WTC11 (cell line): ENCODE results near the gene FBXO36. TPM values are rescaled to one million over a fixed set of nuclear protein-coding genes. Genes with fewer than 3 reads are reported as not detected.

Experiments
- ATAC-seq: fragments of 200-7000 bp; cut with Tn5 transposase; 2 replicates; pipeline ENCODE4 v1.10.0; 2021; ENCODE audit warnings: mild to moderate bottlenecking, moderate library complexity
- CTCF ChIA-PET: fragments of 300-600 bp; sonication (Branson Sonifier 250); formaldehyde crosslinking; loops from one replicate; lab custom pipeline; 2021; ENCODE audit warnings: antibody characterized with exemption; lab: Charles Lee
- POLR2A ChIA-PET: fragments of 350-600 bp; sonication (Branson Sonifier 250); formaldehyde crosslinking; loops from one replicate; lab custom pipeline; 2021; ENCODE audit warnings: antibody characterized with exemption; lab: Charles Lee
- DNase-seq: peaks from one replicate; pipeline ENCODE4 v3.0.0; 2021; ENCODE audit warnings: low spot score
- H3K27ac Mint-ChIP-seq: 2 replicates; pipeline ENCODE4 v1.8.0; 2021; ENCODE audit warnings: mixed read lengths
- H3K27me3 Mint-ChIP-seq: 2 replicates; pipeline ENCODE4 v1.8.0; 2021; ENCODE audit warnings: low read depth, mild to moderate bottlenecking, moderate library complexity, mixed read lengths
- H3K36me3 Mint-ChIP-seq: 2 replicates; pipeline ENCODE4 v1.8.0; 2021; ENCODE audit warnings: mixed read lengths
- H3K4me1 Mint-ChIP-seq: 2 replicates; pipeline ENCODE4 v1.8.0; 2022; ENCODE audit warnings: mixed read lengths
- H3K4me3 Mint-ChIP-seq: 2 replicates; pipeline ENCODE4 v1.8.0; 2021; ENCODE audit warnings: mild to moderate bottlenecking, moderate library complexity, mixed read lengths
- H3K9me3 Mint-ChIP-seq: 2 replicates; pipeline ENCODE4 v1.8.0; 2021; ENCODE audit warnings: mixed read lengths
- ATF3 ChIP-seq: sonication (generic); formaldehyde crosslinking; conservative IDR thresholded peaks from 2 replicates; pipeline ENCODE4 v1.8.1; 2022; ENCODE audit warnings: mild to moderate bottlenecking, missing genetic modification reagents
- ATF6 ChIP-seq: sonication (generic); formaldehyde crosslinking; IDR thresholded peaks from 2 replicates; pipeline ENCODE4 v1.8.1; 2023; ENCODE audit warnings: mild to moderate bottlenecking, missing genetic modification reagents
- E2F4 ChIP-seq: sonication (generic); formaldehyde crosslinking; IDR thresholded peaks from 2 replicates; pipeline ENCODE4 v1.8.1; 2022; ENCODE audit warnings: low read depth, mild to moderate bottlenecking, moderate library complexity, missing genetic modification reagents, borderline replicate concordance
- ELF4 ChIP-seq: sonication (generic); formaldehyde crosslinking; IDR thresholded peaks from 2 replicates; pipeline ENCODE4 v1.8.1; 2022; ENCODE audit warnings: low read depth, mild to moderate bottlenecking, moderate library complexity, missing genetic modification reagents
- ETV6 ChIP-seq: sonication (generic); formaldehyde crosslinking; IDR thresholded peaks from 2 replicates; pipeline ENCODE4 v1.8.1; 2022; ENCODE audit warnings: mild to moderate bottlenecking, missing genetic modification reagents
- FOXK1 ChIP-seq: sonication (generic); formaldehyde crosslinking; IDR thresholded peaks from 2 replicates; pipeline ENCODE4 v1.8.0; 2022; ENCODE audit warnings: mild to moderate bottlenecking, moderate library complexity, missing genetic modification reagents
- FOXP1 ChIP-seq: sonication (generic); formaldehyde crosslinking; IDR thresholded peaks from 2 replicates; pipeline ENCODE4 v1.8.0; 2022; ENCODE audit warnings: missing genetic modification reagents, mild to moderate bottlenecking, moderate library complexity, borderline replicate concordance
- IRF2 ChIP-seq: sonication (generic); formaldehyde crosslinking; IDR thresholded peaks from 2 replicates; pipeline ENCODE4 v1.8.0; 2022; ENCODE audit warnings: low read depth, missing genetic modification reagents, borderline replicate concordance
- MXD4 ChIP-seq: fragments of 250-450 bp; sonication (Bioruptor Pico); IDR thresholded peaks from 2 replicates; pipeline ENCODE4 v1.8.0; 2021; ENCODE audit warnings: mild to moderate bottlenecking, moderate library complexity, borderline replicate concordance
- NFATC4 ChIP-seq: fragments of 250-450 bp; sonication (Bioruptor Pico); IDR thresholded peaks from 2 replicates; pipeline ENCODE4 v1.9.0; 2021; ENCODE audit warnings: mild to moderate bottlenecking
- NFYB ChIP-seq: sonication (generic); formaldehyde crosslinking; conservative IDR thresholded peaks from 2 replicates; pipeline ENCODE4 v1.8.0; 2022; ENCODE audit warnings: low read depth, missing genetic modification reagents
- NR1H2 ChIP-seq: sonication (generic); formaldehyde crosslinking; IDR thresholded peaks from 2 replicates; pipeline ENCODE4 v1.9.0; 2021; ENCODE audit warnings: mild to moderate bottlenecking, moderate library complexity, missing genetic modification reagents
- NR2C2 ChIP-seq: sonication (generic); formaldehyde crosslinking; IDR thresholded peaks from 2 replicates; pipeline ENCODE4 v1.8.0; 2022; ENCODE audit warnings: mild to moderate bottlenecking, missing genetic modification reagents
- PREB ChIP-seq: sonication (generic); formaldehyde crosslinking; IDR thresholded peaks from 2 replicates; pipeline ENCODE4 v1.8.1; 2022; ENCODE audit warnings: mild to moderate bottlenecking, missing genetic modification reagents, moderate library complexity, borderline replicate concordance
- RELA ChIP-seq: sonication (generic); formaldehyde crosslinking; IDR thresholded peaks from 2 replicates; pipeline ENCODE4 v1.8.1; 2022; ENCODE audit warnings: missing genetic modification reagents, mild to moderate bottlenecking, borderline replicate concordance
- SMAD3 ChIP-seq: sonication (generic); formaldehyde crosslinking; IDR thresholded peaks from 2 replicates; pipeline ENCODE4 v1.8.0; 2022; ENCODE audit warnings: missing genetic modification reagents, mild to moderate bottlenecking, borderline replicate concordance
- SMAD4 ChIP-seq: sonication (generic); formaldehyde crosslinking; IDR thresholded peaks from 2 replicates; pipeline ENCODE4 v1.8.0; 2022; ENCODE audit warnings: mild to moderate bottlenecking, missing genetic modification reagents
- SOX15 ChIP-seq: fragments of 250-450 bp; sonication (Bioruptor Pico); IDR thresholded peaks from 2 replicates; pipeline ENCODE4 v1.9.0; 2021; ENCODE audit warnings: mild to moderate bottlenecking
- STAT6 ChIP-seq: sonication (generic); formaldehyde crosslinking; conservative IDR thresholded peaks from 2 replicates; pipeline ENCODE4 v1.8.1; 2023; ENCODE audit warnings: mild to moderate bottlenecking, low read depth, missing genetic modification reagents, moderate library complexity
- TEAD1 ChIP-seq: sonication (generic); formaldehyde crosslinking; IDR thresholded peaks from 2 replicates; pipeline ENCODE4 v1.8.0; 2022; ENCODE audit warnings: mild to moderate bottlenecking, missing genetic modification reagents
- TEAD4 ChIP-seq: sonication (generic); formaldehyde crosslinking; IDR thresholded peaks from 2 replicates; pipeline ENCODE4 v1.8.0; 2022; ENCODE audit warnings: mild to moderate bottlenecking, missing genetic modification reagents
- ZNF425 ChIP-seq: fragments of 250-450 bp; sonication (Bioruptor Pico); conservative IDR thresholded peaks from 2 replicates; pipeline ENCODE4 v1.9.0; 2021; ENCODE audit warnings: mild to moderate bottlenecking
- total RNA-seq: library from RNA; stranded (reverse); gene quantifications from 3 replicates; pipeline ENCODE4 v1.2.3, GENCODE V29; 2021

FBXO36 gene
- total RNA-seq, 1 experiment from 2014 or later: 5.3 TPM

- Mint-ChIP-seq H3K4me1 (peaks cover 30% of the 10 kb centered on the region), H3K4me3 (no peak overlapping the region), H3K27me3 (no peaks in the 10 kb centered on the region), H3K9me3 (no peaks in the 10 kb centered on the region), H3K27ac (no peak overlapping the region), H3K36me3 (peaks cover 11% of the 10 kb centered on the region)
- TF ChIP-seq SMAD4 (CRISPR knock-in tag) (no peak), NR1H2 (CRISPR knock-in tag) (no peak), ETV6 (CRISPR knock-in tag) (no peak), NFYB (no peak), TEAD4 (CRISPR knock-in tag) (no peak), SMAD3 (CRISPR knock-in tag) (no peak), FOXP1 (CRISPR knock-in tag) (no peak)
- ATAC-seq: no peak
- ChIA-PET CTCF (no interaction called here), POLR2A (no interaction called here)
- no peak for DNase-seq
Observed at GRCh38 chr2:229914171-229914570, 8.1 kb upstream of the FBXO36 start.

- ChIA-PET CTCF (no interaction called here), POLR2A (no interaction called here)
- TF ChIP-seq ZNF425 (CRISPR knock-in tag) (no peak), STAT6 (no peak), FOXP1 (CRISPR knock-in tag) (no peak), ATF3 (no peak), NR1H2 (CRISPR knock-in tag) (no peak), IRF2 (CRISPR knock-in tag) (no peak), NR2C2 (CRISPR knock-in tag) (no peak), ELF4 (CRISPR knock-in tag) (no peak)
- H3K36me3 Mint-ChIP-seq: peaks cover 11% of the 10 kb centered on the region
- H3K4me3 Mint-ChIP-seq: no peak overlapping the region
- H3K27me3 Mint-ChIP-seq: no peaks in the 10 kb centered on the region
- H3K27ac Mint-ChIP-seq: peak overlapping the region; percentile 58; the same call in 1 of the 2 replicates
- no peaks in the 10 kb centered on the region for H3K9me3 Mint-ChIP-seq
- peaks cover 17% of the 10 kb centered on the region for H3K4me1 Mint-ChIP-seq
- ATAC-seq: no peak
- no peak for DNase-seq
Observed at GRCh38 chr2:229917793-229918192, 4.5 kb upstream of the FBXO36 start.

GRCh38 chr2:229920011-229920641, 2.2 kb upstream of the FBXO36 start:
- H3K4me1 Mint-ChIP-seq: peaks cover 11% of the 10 kb centered on the region
- H3K27me3 Mint-ChIP-seq: no peaks in the 10 kb centered on the region
- H3K4me3 Mint-ChIP-seq: peak overlapping the region; percentile 97
- DNase-seq (no peak), ATAC-seq (no peak)
- no peaks in the 10 kb centered on the region for H3K9me3 Mint-ChIP-seq
- ChIA-PET POLR2A (no interaction called here), CTCF (interaction anchor here (0.9 kb wide), 1 partner anchor 10 kb away, joined by 3 read pairs; no protein-coding TSS in a partner anchor)
- H3K27ac Mint-ChIP-seq: peak overlapping the region; percentile 33
- peaks cover 11% of the 10 kb centered on the region for H3K36me3 Mint-ChIP-seq
- no peak for TF ChIP-seq NR2C2 (CRISPR knock-in tag)
- TF ChIP-seq RELA (CRISPR knock-in tag): no peak
- TF ChIP-seq MXD4 (CRISPR knock-in tag): no peak
- TF ChIP-seq SOX15 (CRISPR knock-in tag): no peak
- TF ChIP-seq PREB: no peak
- no peak for TF ChIP-seq NFATC4 (CRISPR knock-in tag)
- no peak for TF ChIP-seq ETV6 (CRISPR knock-in tag)
- no peak for TF ChIP-seq TEAD1 (CRISPR knock-in tag)
- TF ChIP-seq FOXK1 (CRISPR knock-in tag): no peak
- no peak for TF ChIP-seq TEAD4 (CRISPR knock-in tag)
- no peak for TF ChIP-seq E2F4
- TF ChIP-seq NFYB: no peak
- no peak for TF ChIP-seq ELF4 (CRISPR knock-in tag)
- TF ChIP-seq ATF6 (CRISPR knock-in tag): no peak
